ENCODE results near the gene C18orf63.

Gene C18orf63

DNA sequence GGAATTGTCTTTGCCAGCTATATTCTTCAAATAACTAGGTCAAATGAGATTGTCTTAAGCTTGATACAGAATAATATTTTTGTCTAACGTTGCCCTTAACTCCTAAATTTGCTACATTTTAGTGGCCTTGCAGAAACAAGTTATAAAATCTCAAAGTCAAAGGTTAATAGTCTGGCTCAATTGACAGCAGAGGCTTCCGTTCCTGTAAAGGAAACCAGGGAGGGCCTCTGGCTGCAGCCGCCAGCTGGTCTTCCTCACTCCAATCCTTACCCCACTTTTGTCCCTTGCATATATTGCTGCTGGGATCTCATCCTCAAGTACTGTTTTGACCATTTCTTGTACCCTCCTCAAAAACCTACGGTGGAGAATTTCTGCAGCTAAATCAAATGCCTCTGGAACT, 40.9 kb upstream of the C18orf63 start:
- TF ChIP-seq, protein P1, sequence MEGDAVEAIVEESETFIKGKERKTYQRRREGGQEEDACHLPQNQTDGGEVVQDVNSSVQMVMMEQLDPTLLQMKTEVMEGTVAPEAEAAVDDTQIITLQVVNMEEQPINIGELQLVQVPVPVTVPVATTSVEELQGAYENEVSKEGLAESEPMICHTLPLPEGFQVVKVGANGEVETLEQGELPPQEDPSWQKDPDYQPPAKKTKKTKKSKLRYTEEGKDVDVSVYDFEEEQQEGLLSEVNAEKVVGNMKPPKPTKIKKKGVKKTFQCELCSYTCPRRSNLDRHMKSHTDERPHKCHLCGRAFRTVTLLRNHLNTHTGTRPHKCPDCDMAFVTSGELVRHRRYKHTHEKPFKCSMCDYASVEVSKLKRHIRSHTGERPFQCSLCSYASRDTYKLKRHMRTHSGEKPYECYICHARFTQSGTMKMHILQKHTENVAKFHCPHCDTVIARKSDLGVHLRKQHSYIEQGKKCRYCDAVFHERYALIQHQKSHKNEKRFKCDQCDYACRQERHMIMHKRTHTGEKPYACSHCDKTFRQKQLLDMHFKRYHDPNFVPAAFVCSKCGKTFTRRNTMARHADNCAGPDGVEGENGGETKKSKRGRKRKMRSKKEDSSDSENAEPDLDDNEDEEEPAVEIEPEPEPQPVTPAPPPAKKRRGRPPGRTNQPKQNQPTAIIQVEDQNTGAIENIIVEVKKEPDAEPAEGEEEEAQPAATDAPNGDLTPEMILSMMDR (IDR thresholded peaks at IDR 0.05; ENCODE audit: insufficient read depth, low read depth, low read length, missing control alignments), result no peak
- no peak for DNase-seq (ENCODE audit: low read depth)
- H3K4me3 ChIP-seq (ENCODE audit: low read depth, low read length), result no peak overlapping the region

DNA sequence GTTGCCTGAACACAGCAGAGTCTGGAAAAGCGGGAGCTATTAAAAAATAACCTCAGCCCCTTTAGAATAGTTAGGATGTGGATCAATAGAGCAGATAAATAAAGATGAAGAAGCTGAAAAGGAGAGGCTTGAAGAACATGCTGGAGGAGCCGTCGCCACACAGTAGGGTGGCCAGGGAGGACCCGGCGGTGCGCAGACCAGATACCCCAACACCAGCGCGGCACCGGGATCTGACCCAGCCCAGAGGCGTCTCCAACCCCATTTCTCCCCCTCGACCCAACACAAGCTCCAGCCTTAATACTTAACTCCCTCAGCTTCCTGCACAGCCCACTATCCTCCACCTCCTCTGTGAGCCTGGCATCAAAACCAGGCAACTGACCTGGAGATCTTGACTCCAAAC, 39.9 kb upstream of the C18orf63 start:
- H3K4me3 ChIP-seq (ENCODE audit: low read depth, low read length), result no peak overlapping the region
- TF ChIP-seq, protein P1 (IDR thresholded peaks at IDR 0.05; ENCODE audit: insufficient read depth, low read depth, low read length, missing control alignments), result no peak
- DNase-seq (ENCODE audit: low read depth), result no peak

DNA sequence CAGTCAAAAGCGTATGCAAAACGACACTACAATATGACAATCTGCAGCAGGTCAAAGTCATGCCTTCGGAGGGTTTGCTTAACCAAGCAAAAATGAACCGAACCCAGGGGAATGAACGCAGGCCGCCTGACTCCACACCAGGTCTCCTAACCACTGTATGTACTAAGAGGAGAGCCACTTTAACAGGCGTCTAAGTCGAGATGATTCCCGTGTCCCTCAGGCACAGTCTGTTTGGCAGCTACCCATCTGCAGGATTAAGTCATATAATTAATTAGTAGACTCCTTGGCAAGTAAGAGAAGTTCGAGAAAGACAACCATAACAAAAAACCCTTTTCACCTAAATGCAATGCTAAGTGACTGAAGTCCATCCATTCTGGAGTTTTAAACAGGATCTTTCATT, 39.0 kb upstream of the C18orf63 start:
- no peak for DNase-seq (ENCODE audit: low read depth)
- TF ChIP-seq, protein P1 (IDR thresholded peaks at IDR 0.05; ENCODE audit: insufficient read depth, low read depth, low read length, missing control alignments), result no peak
- no peak overlapping the region for H3K4me3 ChIP-seq (ENCODE audit: low read depth, low read length)

DNA sequence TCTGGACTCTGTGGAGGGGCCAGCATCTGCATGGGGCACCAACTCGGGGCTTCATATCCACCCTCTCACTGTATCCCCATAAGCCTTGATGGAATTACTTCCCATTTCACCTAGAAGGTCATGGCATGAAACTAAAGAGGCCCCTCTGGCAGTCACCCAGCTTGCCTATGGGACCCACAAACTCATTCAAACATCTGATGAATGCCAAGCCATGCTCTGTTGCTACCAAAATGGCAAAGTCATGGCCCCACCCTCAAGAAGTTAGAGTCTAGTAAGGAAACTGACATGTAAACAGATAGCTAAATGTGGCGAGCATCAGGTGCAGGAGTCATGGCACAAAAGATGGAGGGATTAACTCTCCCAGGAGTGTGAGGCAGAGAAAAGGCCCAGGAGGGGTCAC, 38.3 kb upstream of the C18orf63 start:
- no peak for DNase-seq (ENCODE audit: low read depth)
- TF ChIP-seq, protein P1 (IDR thresholded peaks at IDR 0.05; ENCODE audit: insufficient read depth, low read depth, low read length, missing control alignments), result no peak
- no peak overlapping the region for H3K4me3 ChIP-seq (ENCODE audit: low read depth, low read length)

DNA sequence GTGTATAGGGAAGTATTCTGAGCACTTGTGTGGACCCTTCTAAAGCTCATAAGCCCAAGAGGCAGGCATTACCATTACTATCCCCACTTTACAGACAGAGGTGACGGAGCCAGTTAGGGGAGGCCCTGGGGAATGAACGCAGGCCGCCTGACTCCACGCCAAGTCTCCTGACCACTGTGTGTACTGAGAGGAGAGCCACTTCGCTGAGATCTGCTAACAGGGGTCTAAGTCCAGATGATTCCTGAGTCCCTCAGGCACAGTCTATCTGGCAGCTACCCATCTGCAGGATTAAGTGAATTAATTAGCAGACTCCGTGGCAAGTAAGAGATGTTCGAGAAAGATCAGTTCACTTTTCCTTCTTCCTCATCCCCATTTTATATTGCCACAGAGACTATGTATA, 37.6 kb upstream of the C18orf63 start:
- TF ChIP-seq, protein P1 (IDR thresholded peaks at IDR 0.05; ENCODE audit: insufficient read depth, low read depth, low read length, missing control alignments), result no peak
- no peak for DNase-seq (ENCODE audit: low read depth)
- H3K4me3 ChIP-seq (ENCODE audit: low read depth, low read length), result no peak overlapping the region

DNA sequence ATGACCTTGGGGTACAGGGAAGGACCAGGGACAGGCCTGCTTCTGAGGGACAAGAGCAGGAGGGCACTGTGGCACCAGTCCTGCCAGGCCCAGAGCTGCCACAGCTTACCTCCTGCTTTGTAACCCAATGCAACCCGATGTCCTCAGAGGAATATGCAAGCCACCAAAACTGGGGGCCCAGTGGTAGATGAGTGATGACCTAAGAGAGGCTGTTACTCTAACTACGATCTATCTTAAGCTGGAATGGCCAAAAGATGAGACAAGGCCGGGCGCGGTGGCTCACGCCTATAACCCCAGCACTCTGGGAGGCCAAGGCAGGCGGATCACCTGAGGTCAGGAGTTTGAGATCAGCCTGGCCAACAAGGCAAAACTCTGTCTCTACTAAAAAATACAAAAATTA, 36.7 kb upstream of the C18orf63 start:
- H3K4me3 ChIP-seq (ENCODE audit: low read depth, low read length), result no peak overlapping the region
- TF ChIP-seq, protein P1 (IDR thresholded peaks at IDR 0.05; ENCODE audit: insufficient read depth, low read depth, low read length, missing control alignments), result no peak
- DNase-seq (ENCODE audit: low read depth), result no peak
